CD14-positive monocyte (primary cell): ENCODE data around the gene SPINK6. TPM values are rescaled to one million over a fixed set of nuclear protein-coding genes. Genes with fewer than 3 reads are reported as not detected.

ENCODE experiments used
- DNase-seq, 3 donors: peaks; one replicate each; pipeline ENCODE4 v3.0.0-alpha.2; 2011 to 2022
- H2AFZ ChIP-seq: 2 replicates; pipeline ENCODE4 v1.6.0; 2012; ENCODE audit warnings: mild to moderate bottlenecking, low read depth, low read length, inconsistent platforms; ENCODE audit not compliant: insufficient read depth, poor library complexity, severe bottlenecking
- H3K27ac ChIP-seq, 2 donors: 1 replicate in 1 of 2; 2 replicates in 1 of 2; pipeline ENCODE4 v1.5.1; 2012 to 2013; ENCODE audit warnings: low read length in 2 of 2, control low read depth in 1 of 2, inconsistent platforms in 1 of 2, low read depth in 1 of 2, mild to moderate bottlenecking in 1 of 2
- H3K27me3 ChIP-seq, 2 donors: one replicate each; pipeline versions ENCODE4 v1.6.0 to v1.6.1; 2011 to 2013; ENCODE audit warnings: low read length in 2 of 2; ENCODE audit not compliant: control insufficient read depth in 2 of 2, insufficient read depth in 2 of 2
- H3K36me3 ChIP-seq, 2 donors: replicated peaks in 1 of 2; 1 replicate in 1 of 2; 2 replicates in 1 of 2; pipeline versions ENCODE4 v1.5.1 to v1.6.1; 2012 to 2013; ENCODE audit warnings: low read length in 2 of 2, control low read depth in 1 of 2, inconsistent platforms in 1 of 2, mild to moderate bottlenecking in 1 of 2; ENCODE audit not compliant: insufficient read depth in 2 of 2, control insufficient read depth in 1 of 2
- H3K4me1 ChIP-seq, 2 donors: 1 replicate in 1 of 2; 2 replicates in 1 of 2; pipeline versions ENCODE4 v1.5.1 to v1.6.1; 2012 to 2013; ENCODE audit warnings: low read length in 2 of 2, control low read depth in 1 of 2, inconsistent platforms in 1 of 2, mild to moderate bottlenecking in 1 of 2, moderate library complexity in 1 of 2; ENCODE audit not compliant: insufficient read depth in 2 of 2, control insufficient read depth in 1 of 2
- H3K4me2 ChIP-seq: replicated peaks from 2 replicates; pipeline ENCODE3; 2012; ENCODE audit warnings: low read length, moderate library complexity, mild to moderate bottlenecking; ENCODE audit not compliant: poor library complexity, severe bottlenecking; ENCODE audit errors: extremely low read depth
- H3K4me3 ChIP-seq, 3 experiments: fragments of 200-600 bp in 1 of 3; sonication (generic) in 1 of 3; replicated peaks in 1 of 3; 1 replicate in 2 of 3; 2 replicates in 1 of 3; pipeline ENCODE4 v1.5.1; 2011 to 2013; ENCODE audit warnings: low read length in 3 of 3, mild to moderate bottlenecking in 3 of 3, control low read depth in 2 of 3, low read depth in 2 of 3, inconsistent platforms in 1 of 3, moderate library complexity in 1 of 3
- H3K79me2 ChIP-seq: 2 replicates; pipeline ENCODE4 v1.6.0; 2012; ENCODE audit warnings: mild to moderate bottlenecking, control low read depth, inconsistent platforms, low read length, moderate library complexity; ENCODE audit not compliant: insufficient read depth
- H3K9ac ChIP-seq: 2 replicates; pipeline ENCODE4 v1.6.0; 2017; ENCODE audit warnings: low read length, mild to moderate bottlenecking; ENCODE audit not compliant: insufficient read depth, poor library complexity, severe bottlenecking
- H3K9me3 ChIP-seq, 2 donors: replicated peaks in 1 of 2; 1 replicate in 1 of 2; 2 replicates in 1 of 2; pipeline versions ENCODE4 v1.5.1 to v1.6.1; 2012 to 2013; ENCODE audit warnings: low read length in 2 of 2, control low read depth in 1 of 2; ENCODE audit not compliant: control insufficient read depth in 1 of 2, insufficient read depth in 1 of 2
- H4K20me1 ChIP-seq: 2 replicates; pipeline ENCODE4 v1.6.0; 2012; ENCODE audit warnings: mild to moderate bottlenecking, low read length, control low read depth, moderate library complexity; ENCODE audit not compliant: insufficient read depth
- H3K27ac Mint-ChIP-seq, 7 donors: one replicate each; pipeline ENCODE4 v1.8.0; 2020; ENCODE audit warnings: mild to moderate bottlenecking in 7 of 7, mixed read lengths in 7 of 7, moderate library complexity in 6 of 7, inconsistent platforms in 2 of 7
- H3K27me3 Mint-ChIP-seq, 3 donors: one replicate each; pipeline ENCODE4 v1.8.0; 2021 to 2022; ENCODE audit warnings: low read depth in 3 of 3, mild to moderate bottlenecking in 3 of 3, mixed read lengths in 3 of 3, moderate library complexity in 3 of 3, inconsistent platforms in 1 of 3
- H3K36me3 Mint-ChIP-seq, 2 donors: one replicate each; pipeline ENCODE4 v1.8.0; 2020; ENCODE audit warnings: mixed read lengths in 2 of 2, inconsistent platforms in 1 of 2, mild to moderate bottlenecking in 1 of 2
- H3K4me1 Mint-ChIP-seq: one replicate; pipeline ENCODE4 v1.8.0; 2020; ENCODE audit warnings: mild to moderate bottlenecking, mixed read lengths
- H3K4me3 Mint-ChIP-seq, 2 donors: one replicate each; pipeline ENCODE4 v1.8.0; 2020; ENCODE audit warnings: mild to moderate bottlenecking in 2 of 2, mixed read lengths in 2 of 2, moderate library complexity in 1 of 2
- H3K9me3 Mint-ChIP-seq, 7 donors: one replicate each; pipeline ENCODE4 v1.8.0; 2020 to 2022; ENCODE audit warnings: mixed read lengths in 7 of 7, mild to moderate bottlenecking in 6 of 7, moderate library complexity in 6 of 7, inconsistent platforms in 2 of 7
- WGBS: methylation state at CpG from one replicate; pipeline ENCODE4 v1.1.5; 2013; ENCODE audit warnings: missing lambda C conversion rate; ENCODE audit not compliant: insufficient coverage; 5-methylcytosine and 5-hydroxymethylcytosine counted together
- intact Hi-C, 2 donors: fragments of 100-400 bp; cut with micrococcal nuclease; formaldehyde crosslinking; loops; one replicate each; pipeline versions ENCODE4 v1.15.0 to v1.15.1; 2023
- polyA plus RNA-seq, 3 donors: library from polyadenylated mRNA; depleted of rRNA in 1 of 3; unstranded in 2 of 3; stranded (reverse) in 1 of 3; fragments of 300-500 nt in 2 of 3; fragments of >200 nt in 1 of 3; fragmentation: Illumina TruSeq in 2 of 3; gene quantifications; 1 replicate in 2 of 3; 2 replicates in 1 of 3; pipeline ENCODE4 v1.2.3, GENCODE V29; 2012 to 2021
- TF ChIP-seq, protein P1 (sequence below): fragments of 200-600 bp; IDR thresholded peaks from one replicate; pipeline ENCODE4 v1.8.0; 2022; ENCODE audit warnings: antibody characterized with exemption, mild to moderate bottlenecking

SPINK6 gene
- polyA plus RNA-seq, 3 donors: not detected

DNA sequence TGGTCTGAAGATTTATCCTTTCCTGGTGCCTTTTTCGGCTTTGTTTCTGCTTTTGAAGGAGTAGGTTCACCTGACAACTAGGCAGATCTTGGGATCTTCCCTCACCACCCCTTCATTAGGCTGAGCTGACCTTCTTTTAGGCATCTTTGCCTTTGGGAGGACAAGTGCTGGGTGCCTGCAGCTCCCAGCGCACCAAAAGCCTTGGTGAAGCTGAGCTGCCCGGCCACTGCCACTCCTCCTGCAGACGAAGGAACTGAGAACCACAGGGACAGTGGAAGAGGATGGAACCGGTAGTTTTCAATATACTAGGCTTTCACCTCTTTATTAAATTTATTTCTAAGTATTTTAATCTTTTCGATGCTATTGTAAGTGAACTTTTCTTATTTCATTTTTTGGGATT is 18.7 kb downstream of the SPINK6 start:
- Mint-ChIP-seq H3K36me3 (no peaks in the 10 kb centered on the region), H3K27me3 (peaks cover 4 to 9% (median 5%) of the 10 kb centered on the region in 3 donors), H3K27ac (no peak overlapping the region), H3K4me1 (no peaks in the 10 kb centered on the region), H3K9me3 (peaks cover 0 to 3% (median 2%) of the 10 kb centered on the region in 7 donors), H3K4me3 (no peak overlapping the region)
- Histone ChIP-seq H3K4me1 (no peaks in the 10 kb centered on the region), H3K4me3 (no peak overlapping the region), H3K27ac (no peak overlapping the region), H2AFZ (no peak overlapping the region), H3K36me3 (no peaks in the 10 kb centered on the region), H3K4me2 (no peak overlapping the region), H3K27me3 (peaks cover 2 to 5% of the 10 kb centered on the region in 2 donors), H3K9me3 (no peaks in the 10 kb centered on the region), H3K79me2 (no peaks in the 10 kb centered on the region), H4K20me1 (no peaks in the 10 kb centered on the region), H3K9ac (no peak overlapping the region)
- no peak for DNase-seq
- intact Hi-C loops: no loop called here
- TF ChIP-seq, protein P1, sequence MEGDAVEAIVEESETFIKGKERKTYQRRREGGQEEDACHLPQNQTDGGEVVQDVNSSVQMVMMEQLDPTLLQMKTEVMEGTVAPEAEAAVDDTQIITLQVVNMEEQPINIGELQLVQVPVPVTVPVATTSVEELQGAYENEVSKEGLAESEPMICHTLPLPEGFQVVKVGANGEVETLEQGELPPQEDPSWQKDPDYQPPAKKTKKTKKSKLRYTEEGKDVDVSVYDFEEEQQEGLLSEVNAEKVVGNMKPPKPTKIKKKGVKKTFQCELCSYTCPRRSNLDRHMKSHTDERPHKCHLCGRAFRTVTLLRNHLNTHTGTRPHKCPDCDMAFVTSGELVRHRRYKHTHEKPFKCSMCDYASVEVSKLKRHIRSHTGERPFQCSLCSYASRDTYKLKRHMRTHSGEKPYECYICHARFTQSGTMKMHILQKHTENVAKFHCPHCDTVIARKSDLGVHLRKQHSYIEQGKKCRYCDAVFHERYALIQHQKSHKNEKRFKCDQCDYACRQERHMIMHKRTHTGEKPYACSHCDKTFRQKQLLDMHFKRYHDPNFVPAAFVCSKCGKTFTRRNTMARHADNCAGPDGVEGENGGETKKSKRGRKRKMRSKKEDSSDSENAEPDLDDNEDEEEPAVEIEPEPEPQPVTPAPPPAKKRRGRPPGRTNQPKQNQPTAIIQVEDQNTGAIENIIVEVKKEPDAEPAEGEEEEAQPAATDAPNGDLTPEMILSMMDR: no peak
- WGBS: 83% methylated on average over 2 of the region's 6 CpGs

DNA sequence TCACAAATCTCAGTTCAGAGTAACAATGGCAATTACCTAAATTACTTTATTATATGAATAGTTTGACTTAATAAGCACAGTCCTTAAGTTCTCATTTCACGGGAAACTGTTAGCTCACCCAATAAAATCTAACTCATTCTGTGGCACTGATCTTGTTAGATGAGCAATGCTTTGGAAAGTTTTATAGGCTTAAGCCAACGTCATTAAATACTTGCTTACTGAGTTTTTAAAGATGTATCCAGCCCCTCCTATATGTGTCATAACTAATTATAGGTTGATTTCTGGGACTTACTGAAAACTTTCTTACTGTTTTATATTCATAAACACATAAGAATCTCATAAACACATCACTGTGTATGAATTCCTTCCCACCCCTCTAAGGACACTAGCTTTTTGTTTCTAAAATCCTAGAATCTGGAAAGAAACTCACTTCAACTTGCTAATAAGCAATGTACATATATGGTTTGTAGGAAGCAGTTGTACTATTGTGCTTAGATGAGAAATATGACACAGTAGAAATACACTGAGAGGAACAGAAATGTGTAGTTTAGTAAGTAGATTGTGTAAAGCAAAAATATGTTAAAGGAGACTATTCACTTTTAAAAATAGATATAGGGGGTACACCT is 21.4 kb downstream of the SPINK6 start:
- H3K4me3 Mint-ChIP-seq: no peak overlapping the region
- no peaks in the 10 kb centered on the region for H3K36me3 ChIP-seq

More for the DNA sequence above, 21.4 kb downstream of the SPINK6 start:
- Histone ChIP-seq H2AFZ (no peak overlapping the region), H3K27me3 (peaks cover 2 to 5% of the 10 kb centered on the region in 2 donors), H3K4me1 (no peaks in the 10 kb centered on the region), H3K4me2 (no peak overlapping the region), H4K20me1 (no peaks in the 10 kb centered on the region), H3K79me2 (no peaks in the 10 kb centered on the region), H3K9me3 (no peaks in the 10 kb centered on the region), H3K27ac (no peak overlapping the region), H3K9ac (no peak overlapping the region), H3K4me3 (no peak overlapping the region)
- Mint-ChIP-seq H3K36me3 (no peaks in the 10 kb centered on the region), H3K9me3 (peaks cover 0 to 3% (median 0%) of the 10 kb centered on the region in 7 donors), H3K27me3 (peaks cover 4 to 10% (median 7%) of the 10 kb centered on the region in 3 donors), H3K27ac (no peak overlapping the region), H3K4me1 (no peaks in the 10 kb centered on the region)
- no peak for DNase-seq
- no CpG with 5 or more reads among the region's 2 CpGs for WGBS
- intact Hi-C loops: no loop called here
- TF ChIP-seq, protein P1: no peak
